HL-60 (cell line): ENCODE measurements around the gene MARF1.

Experiments
- DNase-seq, 2 experiments: peaks; one replicate each; pipeline ENCODE4 v3.0.0-alpha.2; 2010 to 2020; ENCODE audit warnings: low read depth in 1 of 2, low spot score in 1 of 2
- H3K27ac ChIP-seq: fragments of 250-450 bp; sonication (Bioruptor Pico); replicated peaks from 2 replicates; pipeline ENCODE4 v1.5.1; 2020; ENCODE audit warnings: mild to moderate bottlenecking, moderate library complexity
- H3K27me3 ChIP-seq: fragments of 250-450 bp; sonication (Bioruptor Pico); 2 replicates; pipeline ENCODE4 v1.5.1; 2021; ENCODE audit warnings: mild to moderate bottlenecking, moderate library complexity; ENCODE audit not compliant: insufficient read depth, poor library complexity, severe bottlenecking
- H3K4me3 ChIP-seq: replicated peaks from 2 replicates; pipeline ENCODE4 v1.5.1; 2011; ENCODE audit warnings: mild to moderate bottlenecking, control low read depth, low read length; ENCODE audit not compliant: insufficient read depth
- GABPA ChIP-seq: IDR thresholded peaks from 2 replicates; pipeline ENCODE4 v1.6.1; 2012; ENCODE audit warnings: low read depth
- POLR2AphosphoS5 ChIP-seq: IDR thresholded peaks from 2 replicates; pipeline ENCODE4 v1.6.1; 2012; ENCODE audit warnings: low read depth
- REST ChIP-seq: IDR thresholded peaks from 2 replicates; pipeline ENCODE4 v1.6.1; 2012; ENCODE audit warnings: low read depth; ENCODE audit not compliant: insufficient replicate concordance
- SPI1 ChIP-seq: IDR thresholded peaks from 2 replicates; pipeline ENCODE4 v1.6.1; 2012; ENCODE audit warnings: low read depth, mild to moderate bottlenecking, borderline replicate concordance
- TF ChIP-seq, protein P1 (sequence below): IDR thresholded peaks from one replicate; pipeline ENCODE4 v1.5.1; 2011; ENCODE audit warnings: low read length, control low read depth, inconsistent platforms; ENCODE audit not compliant: insufficient read depth

Gene MARF1

DNA sequence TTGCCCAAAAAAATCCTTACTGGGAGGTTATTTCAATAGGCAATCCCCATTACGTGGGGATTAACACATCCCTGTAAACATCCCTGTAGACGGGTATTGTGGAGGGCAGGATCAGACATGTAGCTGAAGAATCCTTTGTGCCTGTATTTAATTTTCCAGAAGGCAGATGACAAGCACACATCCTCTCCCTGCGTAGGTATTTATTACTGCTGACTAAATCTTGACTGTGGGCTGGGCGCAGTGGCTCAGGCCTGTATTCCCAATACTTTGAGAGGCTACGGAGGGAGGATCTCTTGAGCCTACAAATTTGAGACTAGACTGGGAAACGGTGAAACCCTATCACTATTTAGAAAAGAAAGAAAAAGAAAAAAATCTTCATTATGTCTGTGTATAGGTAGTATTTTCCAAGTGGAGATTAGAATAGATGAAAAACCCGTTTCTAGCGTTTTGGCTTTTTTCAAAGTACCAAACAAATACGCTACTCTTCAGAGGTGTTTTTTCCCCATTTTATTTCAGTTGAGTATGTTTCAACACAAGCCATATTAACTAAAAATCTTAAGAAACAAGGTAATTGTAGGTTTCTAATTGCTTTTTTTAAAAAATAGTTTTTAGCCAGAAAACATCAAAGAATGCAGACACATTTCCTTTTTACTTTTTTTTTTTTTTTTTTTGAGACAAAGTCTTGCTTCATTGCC is 1.5 kb upstream of the MARF1 start:
- peak overlapping the region; percentile 97 for H3K27ac ChIP-seq
- TF ChIP-seq SPI1 (no peak), GABPA (no peak), POLR2AphosphoS5 (no peak), REST (no peak)
- TF ChIP-seq, protein P1, sequence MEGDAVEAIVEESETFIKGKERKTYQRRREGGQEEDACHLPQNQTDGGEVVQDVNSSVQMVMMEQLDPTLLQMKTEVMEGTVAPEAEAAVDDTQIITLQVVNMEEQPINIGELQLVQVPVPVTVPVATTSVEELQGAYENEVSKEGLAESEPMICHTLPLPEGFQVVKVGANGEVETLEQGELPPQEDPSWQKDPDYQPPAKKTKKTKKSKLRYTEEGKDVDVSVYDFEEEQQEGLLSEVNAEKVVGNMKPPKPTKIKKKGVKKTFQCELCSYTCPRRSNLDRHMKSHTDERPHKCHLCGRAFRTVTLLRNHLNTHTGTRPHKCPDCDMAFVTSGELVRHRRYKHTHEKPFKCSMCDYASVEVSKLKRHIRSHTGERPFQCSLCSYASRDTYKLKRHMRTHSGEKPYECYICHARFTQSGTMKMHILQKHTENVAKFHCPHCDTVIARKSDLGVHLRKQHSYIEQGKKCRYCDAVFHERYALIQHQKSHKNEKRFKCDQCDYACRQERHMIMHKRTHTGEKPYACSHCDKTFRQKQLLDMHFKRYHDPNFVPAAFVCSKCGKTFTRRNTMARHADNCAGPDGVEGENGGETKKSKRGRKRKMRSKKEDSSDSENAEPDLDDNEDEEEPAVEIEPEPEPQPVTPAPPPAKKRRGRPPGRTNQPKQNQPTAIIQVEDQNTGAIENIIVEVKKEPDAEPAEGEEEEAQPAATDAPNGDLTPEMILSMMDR, result no peak
- H3K4me3 ChIP-seq, result no peak overlapping the region
- no peaks in the 10 kb centered on the region for H3K27me3 ChIP-seq
- DNase-seq, result no peak

- H3K27me3 ChIP-seq, result no peaks in the 10 kb centered on the region
- peak in 1 of 2 experiments; percentile 25 for DNase-seq
- H3K4me3 ChIP-seq, result peak overlapping the region; percentile 99
- H3K27ac ChIP-seq, result peak overlapping the region; percentile 97
- TF ChIP-seq POLR2AphosphoS5 (no peak), SPI1 (no peak), GABPA (no peak), REST (no peak)
- TF ChIP-seq, protein P1, result no peak
These were observed 944 bp upstream of the MARF1 start for GRCh38 chr16:15643946-15644250.

DNA sequence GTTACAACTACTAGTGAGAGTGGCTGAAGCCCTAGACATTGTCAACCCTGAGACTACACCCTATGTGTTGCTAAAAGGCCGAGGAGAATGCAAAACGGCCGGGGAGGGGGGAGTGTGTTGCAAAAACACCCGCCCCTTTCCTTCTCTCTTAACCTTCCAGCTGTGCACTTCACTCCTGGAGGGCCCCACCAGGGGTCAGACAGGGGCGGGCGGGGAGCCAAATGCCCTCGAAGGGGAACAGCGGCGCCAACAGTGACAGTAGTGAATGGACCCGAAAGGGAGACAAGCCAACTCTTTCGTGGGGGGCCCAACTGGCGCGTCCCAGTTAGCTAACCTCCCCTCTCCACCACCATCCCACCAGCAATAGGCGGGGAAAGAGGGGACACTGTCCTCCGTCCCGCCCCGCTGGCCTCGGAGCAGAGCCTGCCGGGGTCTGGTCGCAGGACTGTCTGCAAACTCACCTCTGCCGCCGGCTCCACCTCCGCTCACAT is 352 bp downstream of the MARF1 start:
- TF ChIP-seq GABPA (no peak), SPI1 (no peak)
- TF ChIP-seq, protein P1, result peak; percentile 20
- DNase-seq, result peak; percentile 67 to 89
- H3K4me3 ChIP-seq, result peak overlapping the region; percentile 99

More for the DNA sequence above, 352 bp downstream of the MARF1 start:
- Histone ChIP-seq H3K27me3 (no peaks in the 10 kb centered on the region), H3K27ac (peak overlapping the region; percentile 97)
